ENCODE data around the gene MAGI2.

GRCh38 chr7:78588393-78588792 is 865.1 kb downstream of the MAGI2 start:
- TF ChIP-seq CTCF (IDR thresholded peaks at IDR 0.05 in 4 of 5, conservative IDR thresholded peaks at IDR 0.05 in 1 of 5), result no peak
- no peak for TF ChIP-seq POLR2A (IDR thresholded peaks at IDR 0.05)
